ENCODE measurements around the gene SERPINA3. TPM values are rescaled to one million over a fixed set of nuclear protein-coding genes. Genes with fewer than 3 reads are reported as not detected.
"Not testable (repeated sequence)": the region's sequence is repeated elsewhere in the genome, so short reads cannot be mapped to it uniquely, and the experiment has no call there.

Gene SERPINA3
- total RNA-seq, 2 donors from 2014 or later, result 12.2 to 16.9 TPM

DNA sequence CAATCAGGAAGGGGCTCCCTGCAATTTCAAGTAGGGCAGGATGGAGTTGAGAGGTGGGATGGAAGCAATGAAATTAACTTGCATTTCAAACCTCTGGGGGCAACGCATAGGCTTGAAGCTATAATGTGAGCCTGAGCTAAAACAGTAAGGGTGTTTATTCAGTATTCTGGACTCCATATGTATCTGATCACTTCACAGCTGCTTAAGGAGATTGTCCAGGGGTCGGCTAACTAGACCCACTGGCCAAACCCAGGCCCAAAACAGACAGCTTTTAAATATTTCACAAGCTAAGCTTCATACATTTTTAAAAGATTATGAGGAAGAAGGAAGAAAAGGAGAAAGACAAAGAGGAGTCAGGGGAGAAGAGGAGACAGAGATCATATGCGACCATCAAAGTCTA is 6.8 kb upstream of the SERPINA3 start:
- intact Hi-C loops (cut with DNase I, micrococcal nuclease), result no loop called here
- DNase-seq (no peak), ATAC-seq (no peak)

GRCh38 chr14:94608966-94609365 is 3.2 kb upstream of the SERPINA3 start:
- DNase-seq; ATAC-seq; intact Hi-C loops (cut with DNase I, micrococcal nuclease): not testable (repeated sequence)

GRCh38 chr14:94611179-94611578 is 1.0 kb upstream of the SERPINA3 start:
- intact Hi-C loops (cut with DNase I, micrococcal nuclease), result no loop called here
- no peak for ATAC-seq
- DNase-seq, result no peak

DNA sequence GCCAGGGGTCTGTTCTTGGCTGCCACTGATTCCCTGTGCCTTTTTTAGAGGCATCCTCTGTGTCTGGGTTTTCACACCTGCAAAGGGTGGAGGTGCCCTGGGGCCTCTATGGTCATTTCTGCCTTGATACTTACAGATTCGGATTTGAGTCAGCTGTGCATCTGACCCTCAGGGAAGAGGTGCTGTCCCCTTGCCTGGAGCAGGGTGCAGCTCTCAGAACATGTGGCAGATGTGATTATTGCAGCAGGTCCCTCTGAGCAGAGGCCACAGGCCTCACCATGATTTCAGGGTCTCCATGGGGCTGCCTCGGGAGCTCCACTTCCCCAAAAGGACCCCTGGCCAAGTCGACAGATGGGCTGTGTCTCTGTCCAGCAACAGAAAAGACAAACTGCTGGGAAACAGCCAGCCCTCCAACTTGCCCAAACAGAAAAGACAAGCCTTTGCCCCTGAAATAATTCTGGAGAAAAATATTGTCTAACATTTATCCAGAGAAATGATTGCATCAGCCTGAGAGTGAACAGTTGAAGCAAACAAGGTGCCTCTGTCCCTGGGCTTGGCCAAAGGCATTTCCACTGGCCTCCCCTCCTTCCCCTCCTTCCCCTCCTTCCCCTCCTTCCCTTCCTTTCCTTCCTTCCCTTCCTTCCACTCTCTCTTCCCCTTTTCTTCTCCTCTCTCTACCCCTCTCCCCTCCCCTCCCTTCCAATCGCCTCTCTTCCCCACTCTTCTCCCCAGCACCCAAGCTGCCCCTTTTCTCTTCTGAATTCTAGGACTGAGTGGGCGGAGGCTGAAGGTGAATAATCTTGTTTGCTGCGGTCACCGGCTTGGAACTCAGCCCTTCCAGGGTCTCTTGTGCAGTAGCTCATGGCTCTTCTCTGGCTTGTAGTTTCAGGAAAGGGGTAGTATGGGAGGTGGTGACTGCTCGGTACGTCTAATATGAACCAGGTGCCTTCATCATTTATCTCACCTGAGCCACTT is 676 bp downstream of the SERPINA3 start:
- intact Hi-C loops (cut with DNase I, micrococcal nuclease), result no loop called here
- ATAC-seq (no peak), DNase-seq (no peak)

DNA sequence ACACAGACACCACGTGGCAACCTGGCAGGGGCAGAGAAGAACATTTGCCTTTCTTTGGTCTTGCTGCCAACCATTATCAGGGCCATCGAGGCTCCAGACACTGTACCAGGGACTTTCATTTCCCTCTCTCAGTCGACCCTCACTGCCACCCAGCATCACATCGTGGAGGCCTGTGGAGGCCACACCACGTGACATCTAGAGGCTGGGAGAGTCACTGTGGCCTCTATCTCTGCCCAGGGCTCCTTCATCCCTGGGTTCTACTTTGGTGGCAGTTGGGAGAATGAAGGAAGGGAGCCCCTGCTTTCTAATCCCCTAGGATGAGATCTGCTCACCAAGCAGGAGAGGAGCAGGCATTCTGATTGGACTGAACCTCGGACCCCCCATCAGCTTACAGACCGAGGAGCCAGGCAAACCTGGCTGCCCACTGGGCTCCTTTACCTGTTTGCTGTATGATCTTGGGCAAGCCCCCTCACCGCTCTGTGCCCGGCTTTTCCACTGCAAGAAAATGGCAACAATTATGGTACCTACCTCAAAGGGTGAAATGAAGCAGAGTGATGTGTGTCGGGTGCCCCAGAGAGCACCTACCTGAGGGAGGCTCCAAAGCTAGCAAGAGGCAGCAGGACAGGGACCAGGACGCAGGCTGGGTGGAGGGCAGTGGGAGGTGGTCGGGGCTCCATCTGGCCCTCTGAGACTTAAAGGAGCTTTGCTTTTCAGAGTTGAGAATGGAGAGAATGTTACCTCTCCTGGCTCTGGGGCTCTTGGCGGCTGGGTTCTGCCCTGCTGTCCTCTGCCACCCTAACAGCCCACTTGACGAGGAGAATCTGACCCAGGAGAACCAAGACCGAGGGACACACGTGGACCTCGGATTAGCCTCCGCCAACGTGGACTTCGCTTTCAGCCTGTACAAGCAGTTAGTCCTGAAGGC is 1.8 kb downstream of the SERPINA3 start:
- DNase-seq (no peak), ATAC-seq (no peak)
- intact Hi-C loops (cut with DNase I, micrococcal nuclease), result no loop called here

GRCh38 chr14:94614802-94615201 is 2.6 kb downstream of the SERPINA3 start:
- intact Hi-C loops (cut with DNase I, micrococcal nuclease), result no loop called here

GRCh38 chr14:94615254-94615653 is 3.1 kb downstream of the SERPINA3 start:
- intact Hi-C loops (cut with DNase I, micrococcal nuclease), result no loop called here

More at GRCh38 chr14:94614802-94615201, 2.6 kb downstream of the SERPINA3 start:
- ATAC-seq (no peak), DNase-seq (no peak)

DNA sequence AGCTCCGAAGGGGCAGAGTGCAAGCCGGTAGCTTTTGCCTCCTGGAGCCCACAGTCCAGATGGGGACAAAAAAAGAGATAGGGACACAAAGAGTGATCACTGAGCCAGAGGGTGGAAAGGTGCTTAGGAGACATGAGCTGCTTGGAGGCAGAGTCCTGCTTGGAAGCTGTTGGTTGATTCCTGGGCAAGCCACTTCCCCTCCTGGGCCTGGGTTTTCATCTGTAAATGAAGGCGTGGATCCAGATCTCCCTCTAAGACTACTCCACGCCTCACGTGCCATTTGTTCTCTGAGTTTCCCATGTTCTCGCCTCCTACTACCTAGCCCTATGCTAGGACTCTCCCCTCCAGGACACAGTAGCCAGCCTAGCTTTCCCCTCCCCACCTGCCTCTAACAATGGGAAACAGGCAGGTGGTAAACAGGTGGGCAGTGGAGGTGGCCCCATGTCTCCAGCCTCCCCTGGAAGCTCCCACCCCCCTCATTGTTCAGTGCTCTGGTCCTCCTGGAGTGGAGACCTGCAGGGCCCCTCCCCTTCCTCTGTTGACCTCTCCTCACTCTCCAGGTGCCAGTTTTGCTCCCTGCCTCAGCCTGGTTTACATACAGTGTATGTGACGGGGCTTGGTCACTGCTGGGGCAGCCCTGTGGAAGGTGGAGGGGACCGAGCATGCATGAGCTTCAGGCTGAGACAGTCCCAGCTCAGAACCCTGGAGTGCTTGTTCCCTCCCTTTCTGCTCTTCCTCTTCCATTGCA is 3.8 kb downstream of the SERPINA3 start:
- no peak for ATAC-seq
- intact Hi-C loops (cut with DNase I, micrococcal nuclease), result no loop called here
- DNase-seq, result no peak

More at GRCh38 chr14:94615254-94615653, 3.1 kb downstream of the SERPINA3 start:
- DNase-seq (no peak), ATAC-seq (no peak)

DNA sequence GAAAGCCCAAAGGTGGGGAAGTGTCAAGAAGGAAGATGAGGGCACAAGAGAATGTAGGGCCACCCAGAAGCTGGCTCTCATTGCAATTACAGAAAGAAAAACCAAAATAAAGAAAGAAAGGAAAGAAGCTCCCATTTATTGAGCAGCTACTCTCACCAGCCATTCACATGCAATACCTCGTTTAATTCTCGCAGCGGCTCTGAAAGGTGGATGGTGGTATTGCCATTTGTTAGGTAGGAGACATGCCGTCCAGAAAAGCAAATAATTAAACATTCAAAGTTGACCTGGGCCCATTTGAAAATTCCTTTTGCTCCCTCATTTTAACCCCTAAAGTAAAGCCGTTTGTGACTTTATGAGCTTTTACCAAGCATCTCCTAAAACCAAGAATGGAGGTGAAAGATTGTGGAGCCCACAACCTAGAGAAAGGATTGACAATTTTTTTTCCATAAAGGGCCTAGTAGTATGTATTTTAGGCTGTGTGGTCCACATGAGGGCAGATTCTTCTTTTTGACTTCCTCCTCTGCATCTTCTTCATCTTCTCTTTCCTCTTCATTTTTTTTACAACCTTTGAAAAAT is 5.3 kb downstream of the SERPINA3 start:
- DNase-seq, result no peak
- no peak for ATAC-seq
- intact Hi-C loops (cut with DNase I, micrococcal nuclease), result no loop called here

DNA sequence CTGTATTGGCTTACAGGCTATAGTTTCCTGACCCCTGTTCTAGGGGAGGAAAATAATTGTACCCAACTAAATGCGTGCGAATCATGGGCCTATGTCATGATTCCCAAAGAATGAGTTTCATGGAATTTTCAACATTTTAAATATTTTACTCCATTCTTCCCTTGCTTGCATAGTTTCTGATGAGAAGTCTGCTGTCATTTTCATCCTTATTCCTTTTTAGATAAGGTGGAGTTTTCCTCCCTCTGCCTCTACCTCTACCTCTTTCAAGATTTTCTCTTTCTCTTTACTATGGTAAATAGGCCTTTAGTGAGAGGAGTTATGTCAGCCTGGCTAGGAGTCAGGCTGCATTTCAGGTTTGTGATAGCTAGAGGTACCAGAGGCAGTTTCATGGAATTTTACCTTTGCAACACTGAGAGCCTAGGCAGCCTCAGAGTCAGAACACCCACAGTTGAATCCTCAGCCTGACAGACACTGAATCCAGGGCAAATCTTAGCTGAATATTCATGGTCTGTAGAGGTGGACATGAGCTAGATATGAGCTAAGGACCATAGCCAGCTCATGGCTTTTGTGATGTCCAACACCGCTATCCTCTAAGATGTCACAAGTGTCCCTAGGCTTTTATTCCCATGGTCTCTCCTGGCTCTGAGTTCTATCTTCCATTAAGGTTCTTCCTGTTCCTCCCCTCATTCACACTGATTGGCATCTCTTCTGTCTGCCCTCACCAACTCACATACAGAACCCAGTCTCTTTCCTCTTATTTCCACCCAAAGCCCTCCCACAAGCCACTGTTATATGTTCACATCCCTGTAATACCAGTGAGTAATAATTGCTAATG is 6.0 kb downstream of the SERPINA3 start:
- ATAC-seq, result no peak
- intact Hi-C loops (cut with DNase I, micrococcal nuclease), result no loop called here
- DNase-seq, result no peak

- DNase-seq, result no peak
- intact Hi-C loops (cut with DNase I, micrococcal nuclease), result no loop called here
- ATAC-seq, result no peak
Observed at GRCh38 chr14:94619297-94619696, 7.1 kb downstream of the SERPINA3 start.

GRCh38 chr14:94620597-94620996 is 8.4 kb downstream of the SERPINA3 start:
- DNase-seq (no peak), ATAC-seq (no peak)
- intact Hi-C loops (cut with DNase I, micrococcal nuclease), result no loop called here

- intact Hi-C loops (cut with DNase I, micrococcal nuclease), result no loop called here
- DNase-seq (no peak), ATAC-seq (no peak)
Observed at GRCh38 chr14:94621358-94622134, 9.4 kb downstream of the SERPINA3 start.

DNA sequence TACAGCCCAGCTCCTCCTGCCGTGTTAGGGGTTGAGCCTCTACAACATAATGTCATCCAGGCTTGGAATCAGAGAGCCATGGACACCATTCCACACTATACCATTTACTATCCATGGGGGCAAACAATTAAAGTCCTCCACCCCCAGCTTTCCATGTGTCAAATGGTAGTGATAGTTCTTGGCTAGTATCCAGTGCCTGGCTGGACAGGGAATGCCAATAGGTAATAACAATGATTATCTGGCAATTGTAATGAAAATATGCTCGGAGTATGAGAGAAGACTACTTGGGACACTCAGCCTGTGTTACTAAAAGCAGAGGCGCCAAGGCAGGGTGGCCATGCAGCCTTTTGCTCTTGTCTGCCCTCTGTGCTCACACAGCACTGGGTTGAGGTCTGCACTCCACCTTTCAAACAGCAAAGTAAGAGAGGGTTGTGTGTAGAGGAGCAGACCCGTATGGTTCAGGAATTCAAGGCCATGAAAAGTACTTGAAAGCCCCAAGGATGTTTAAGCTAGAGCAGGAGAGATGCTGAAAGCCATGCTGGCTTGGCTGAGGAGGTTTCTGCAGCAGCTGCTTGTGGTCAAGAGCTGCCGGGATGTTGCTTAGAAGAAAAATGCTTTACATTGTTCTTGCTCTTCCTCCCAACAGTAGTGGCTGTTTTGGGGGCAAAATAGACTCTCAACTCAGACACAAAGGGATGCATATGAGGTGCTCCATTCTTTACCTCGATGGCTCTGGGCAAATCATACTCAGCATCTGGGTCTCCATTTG is 10.6 kb downstream of the SERPINA3 start:
- ATAC-seq (no peak), DNase-seq (no peak)
- intact Hi-C loops (cut with DNase I, micrococcal nuclease), result no loop called here

GRCh38 chr14:94623422-94623809 is 11.2 kb downstream of the SERPINA3 start:
- intact Hi-C loops (cut with DNase I, micrococcal nuclease), result no loop called here
- ATAC-seq, result no peak
- DNase-seq, result no peak

- DNase-seq (no peak), ATAC-seq (no peak)
- intact Hi-C loops (cut with DNase I, micrococcal nuclease), result no loop called here
Observed at GRCh38 chr14:94623856-94624499, 11.8 kb downstream of the SERPINA3 start.
